ENCODE measurements around the gene HERC3.

Gene HERC3

DNA sequence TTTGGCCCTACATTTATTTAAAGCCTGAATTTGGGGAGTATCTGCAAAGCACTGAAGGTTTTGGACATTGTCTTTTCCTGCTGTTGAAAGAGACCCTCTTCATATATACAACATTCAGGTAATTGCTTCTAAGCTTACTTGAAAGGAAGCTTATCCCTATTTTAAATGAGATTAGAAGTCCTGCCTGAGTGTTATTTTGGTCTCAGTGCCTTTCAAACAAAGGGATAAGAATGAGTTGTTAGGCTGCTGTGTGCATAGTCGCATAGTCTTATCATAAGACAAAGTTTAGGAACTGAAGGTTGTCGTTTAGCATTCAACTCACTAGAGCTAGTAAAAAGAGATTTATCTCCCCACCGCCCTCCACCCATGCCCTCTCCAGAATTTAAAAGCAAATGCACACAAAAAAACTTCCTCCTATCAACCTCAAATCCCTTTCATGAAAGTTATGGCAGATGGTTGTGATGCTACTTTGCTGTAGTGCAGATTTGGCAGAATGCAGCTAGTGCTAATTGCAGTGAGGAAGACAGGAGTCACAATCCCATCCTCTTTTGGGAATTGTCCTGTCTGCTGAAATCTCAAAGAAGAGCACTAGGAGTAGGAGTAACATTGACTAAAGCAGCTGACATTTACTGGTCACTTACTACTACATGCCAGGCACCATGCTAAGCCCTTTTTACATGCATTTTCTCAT lies 5.8 kb downstream of the HERC3 start:
- Histone ChIP-seq H3K4me3 (replicated peaks; ENCODE audit: insufficient read depth, low read length) (no peak overlapping the region), H3K27me3 (ENCODE audit: insufficient read depth, poor library complexity, severe bottlenecking) (no peaks in the 10 kb centered on the region), H3K27ac (replicated peaks) (no peak overlapping the region)
- no peak for DNase-seq (ENCODE audit: low read depth in 1 of 2, low spot score in 1 of 2)
- TF ChIP-seq SPI1 (IDR thresholded peaks at IDR 0.05; ENCODE audit: borderline replicate concordance, low read depth) (no peak), GABPA (IDR thresholded peaks at IDR 0.05; ENCODE audit: low read depth) (no peak), POLR2AphosphoS5 (IDR thresholded peaks at IDR 0.05; ENCODE audit: low read depth) (no peak)
- TF ChIP-seq, protein P1, sequence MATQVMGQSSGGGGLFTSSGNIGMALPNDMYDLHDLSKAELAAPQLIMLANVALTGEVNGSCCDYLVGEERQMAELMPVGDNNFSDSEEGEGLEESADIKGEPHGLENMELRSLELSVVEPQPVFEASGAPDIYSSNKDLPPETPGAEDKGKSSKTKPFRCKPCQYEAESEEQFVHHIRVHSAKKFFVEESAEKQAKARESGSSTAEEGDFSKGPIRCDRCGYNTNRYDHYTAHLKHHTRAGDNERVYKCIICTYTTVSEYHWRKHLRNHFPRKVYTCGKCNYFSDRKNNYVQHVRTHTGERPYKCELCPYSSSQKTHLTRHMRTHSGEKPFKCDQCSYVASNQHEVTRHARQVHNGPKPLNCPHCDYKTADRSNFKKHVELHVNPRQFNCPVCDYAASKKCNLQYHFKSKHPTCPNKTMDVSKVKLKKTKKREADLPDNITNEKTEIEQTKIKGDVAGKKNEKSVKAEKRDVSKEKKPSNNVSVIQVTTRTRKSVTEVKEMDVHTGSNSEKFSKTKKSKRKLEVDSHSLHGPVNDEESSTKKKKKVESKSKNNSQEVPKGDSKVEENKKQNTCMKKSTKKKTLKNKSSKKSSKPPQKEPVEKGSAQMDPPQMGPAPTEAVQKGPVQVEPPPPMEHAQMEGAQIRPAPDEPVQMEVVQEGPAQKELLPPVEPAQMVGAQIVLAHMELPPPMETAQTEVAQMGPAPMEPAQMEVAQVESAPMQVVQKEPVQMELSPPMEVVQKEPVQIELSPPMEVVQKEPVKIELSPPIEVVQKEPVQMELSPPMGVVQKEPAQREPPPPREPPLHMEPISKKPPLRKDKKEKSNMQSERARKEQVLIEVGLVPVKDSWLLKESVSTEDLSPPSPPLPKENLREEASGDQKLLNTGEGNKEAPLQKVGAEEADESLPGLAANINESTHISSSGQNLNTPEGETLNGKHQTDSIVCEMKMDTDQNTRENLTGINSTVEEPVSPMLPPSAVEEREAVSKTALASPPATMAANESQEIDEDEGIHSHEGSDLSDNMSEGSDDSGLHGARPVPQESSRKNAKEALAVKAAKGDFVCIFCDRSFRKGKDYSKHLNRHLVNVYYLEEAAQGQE (IDR thresholded peaks at IDR 0.05; ENCODE audit: insufficient replicate concordance, low read depth) = no peak
- TF ChIP-seq, protein P2, sequence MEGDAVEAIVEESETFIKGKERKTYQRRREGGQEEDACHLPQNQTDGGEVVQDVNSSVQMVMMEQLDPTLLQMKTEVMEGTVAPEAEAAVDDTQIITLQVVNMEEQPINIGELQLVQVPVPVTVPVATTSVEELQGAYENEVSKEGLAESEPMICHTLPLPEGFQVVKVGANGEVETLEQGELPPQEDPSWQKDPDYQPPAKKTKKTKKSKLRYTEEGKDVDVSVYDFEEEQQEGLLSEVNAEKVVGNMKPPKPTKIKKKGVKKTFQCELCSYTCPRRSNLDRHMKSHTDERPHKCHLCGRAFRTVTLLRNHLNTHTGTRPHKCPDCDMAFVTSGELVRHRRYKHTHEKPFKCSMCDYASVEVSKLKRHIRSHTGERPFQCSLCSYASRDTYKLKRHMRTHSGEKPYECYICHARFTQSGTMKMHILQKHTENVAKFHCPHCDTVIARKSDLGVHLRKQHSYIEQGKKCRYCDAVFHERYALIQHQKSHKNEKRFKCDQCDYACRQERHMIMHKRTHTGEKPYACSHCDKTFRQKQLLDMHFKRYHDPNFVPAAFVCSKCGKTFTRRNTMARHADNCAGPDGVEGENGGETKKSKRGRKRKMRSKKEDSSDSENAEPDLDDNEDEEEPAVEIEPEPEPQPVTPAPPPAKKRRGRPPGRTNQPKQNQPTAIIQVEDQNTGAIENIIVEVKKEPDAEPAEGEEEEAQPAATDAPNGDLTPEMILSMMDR (IDR thresholded peaks at IDR 0.05; ENCODE audit: insufficient read depth, low read length) = no peak

DNA sequence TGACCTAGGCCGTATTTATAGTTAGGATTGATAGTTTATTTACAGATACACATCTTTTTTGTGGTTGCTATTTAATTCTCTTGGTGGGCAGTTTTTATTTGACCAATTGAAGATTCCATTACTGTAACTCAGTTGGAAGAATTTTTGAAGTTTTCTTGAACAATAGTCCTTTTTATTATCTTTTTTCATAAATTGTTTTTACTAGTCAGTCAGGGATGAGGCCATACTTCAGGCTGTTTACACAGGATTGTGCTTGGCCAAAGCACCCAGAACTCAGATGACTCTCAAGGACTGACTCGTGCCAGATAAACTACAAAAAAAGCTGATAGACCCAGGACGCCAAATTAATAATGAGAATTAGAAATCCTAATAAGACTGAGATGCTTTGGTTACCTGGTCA lies 7.0 kb downstream of the HERC3 start:
- Histone ChIP-seq H3K27me3 (ENCODE audit: insufficient read depth, poor library complexity, severe bottlenecking) (no peaks in the 10 kb centered on the region), H3K27ac (replicated peaks) (no peak overlapping the region), H3K4me3 (replicated peaks; ENCODE audit: insufficient read depth, low read length) (no peak overlapping the region)
- DNase-seq (ENCODE audit: low read depth in 1 of 2, low spot score in 1 of 2) = no peak
- TF ChIP-seq, protein P2 (IDR thresholded peaks at IDR 0.05; ENCODE audit: insufficient read depth, low read length) = no peak
- TF ChIP-seq POLR2AphosphoS5 (IDR thresholded peaks at IDR 0.05; ENCODE audit: low read depth) = no peak
- TF ChIP-seq, protein P1 (IDR thresholded peaks at IDR 0.05; ENCODE audit: insufficient replicate concordance, low read depth) = no peak
- TF ChIP-seq GABPA (IDR thresholded peaks at IDR 0.05; ENCODE audit: low read depth) = no peak
- no peak for TF ChIP-seq SPI1 (IDR thresholded peaks at IDR 0.05; ENCODE audit: borderline replicate concordance, low read depth)

DNA sequence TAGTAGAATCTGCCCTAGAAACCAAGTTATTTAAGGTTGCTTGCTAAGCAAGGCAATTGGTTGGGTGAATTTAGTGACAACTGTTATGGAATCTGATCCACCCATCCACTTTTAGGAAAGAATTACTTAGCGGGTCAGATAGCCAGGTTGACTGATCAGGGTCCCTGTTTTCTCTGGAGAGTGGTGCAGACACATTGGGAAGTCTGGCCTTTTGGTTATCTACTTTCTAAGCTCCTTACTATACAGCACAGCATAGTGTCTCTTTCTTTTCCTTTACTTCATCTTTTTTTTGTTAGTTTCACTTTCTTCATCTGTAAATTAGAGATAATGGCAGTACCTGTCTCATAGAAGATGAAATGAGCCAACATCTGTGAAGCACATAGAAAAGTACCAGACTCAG lies 7.4 kb downstream of the HERC3 start:
- no peak for DNase-seq (ENCODE audit: low read depth in 1 of 2, low spot score in 1 of 2)
- Histone ChIP-seq H3K4me3 (replicated peaks; ENCODE audit: insufficient read depth, low read length) (no peak overlapping the region), H3K27me3 (ENCODE audit: insufficient read depth, poor library complexity, severe bottlenecking) (no peaks in the 10 kb centered on the region), H3K27ac (replicated peaks) (no peak overlapping the region)
- TF ChIP-seq SPI1 (IDR thresholded peaks at IDR 0.05; ENCODE audit: borderline replicate concordance, low read depth) = no peak
- TF ChIP-seq, protein P1 (IDR thresholded peaks at IDR 0.05; ENCODE audit: insufficient replicate concordance, low read depth) = no peak
- no peak for TF ChIP-seq GABPA (IDR thresholded peaks at IDR 0.05; ENCODE audit: low read depth)
- TF ChIP-seq, protein P2 (IDR thresholded peaks at IDR 0.05; ENCODE audit: insufficient read depth, low read length) = no peak
- TF ChIP-seq POLR2AphosphoS5 (IDR thresholded peaks at IDR 0.05; ENCODE audit: low read depth) = no peak

Measured in HL-60 (cell line).